Sigmoid colon (tissue), 7 donors: Measurements from ENCODE around the gene DDOST. TPM values are rescaled to one million over a fixed set of nuclear protein-coding genes. Genes with fewer than 3 reads are reported as not detected.

ENCODE experiments used
- DNase-seq: peaks from one replicate; pipeline ENCODE4 v3.0.0-alpha.2; 2019
- H3K27ac ChIP-seq, 4 donors: fragments of 200-600 bp; sonication (generic); one replicate each; pipeline ENCODE4 v1.5.1; 2016 to 2019; ENCODE audit warnings: mild to moderate bottlenecking in 1 of 4
- H3K27me3 ChIP-seq, 3 donors: fragments of 200-600 bp; sonication (generic); one replicate each; pipeline ENCODE4 v1.5.1; 2019; ENCODE audit warnings: mild to moderate bottlenecking in 1 of 3
- H3K36me3 ChIP-seq, 4 donors: fragments of 200-600 bp; sonication (generic); one replicate each; pipeline ENCODE4 v1.5.1; 2016 to 2019
- H3K4me1 ChIP-seq, 4 donors: fragments of 200-600 bp; sonication (generic); one replicate each; pipeline ENCODE4 v1.5.1; 2017 to 2019
- H3K4me3 ChIP-seq, 4 donors: fragments of 200-600 bp; sonication (generic); one replicate each; pipeline ENCODE4 v1.5.1; 2017 to 2019; ENCODE audit warnings: mild to moderate bottlenecking in 2 of 4, moderate library complexity in 1 of 4
- H3K9me3 ChIP-seq, 4 donors: fragments of 200-600 bp in 3 of 4; sonication (generic) in 3 of 4; one replicate each; pipeline versions ENCODE4 v1.5.1 to v1.6.1; 2013 to 2019
- CTCF ChIP-seq, 4 experiments: fragments of 450-650 bp in 3 of 4; fragments of 200-600 bp in 1 of 4; IDR thresholded peaks; one replicate each; pipeline ENCODE4 v1.5.1; 2016 to 2019; ENCODE audit warnings: antibody characterized with exemption in 4 of 4, mild to moderate bottlenecking in 3 of 4, moderate library complexity in 2 of 4
- EP300 ChIP-seq, 4 donors: sonication (generic); formaldehyde crosslinking; IDR thresholded peaks; one replicate each; pipeline ENCODE4 v1.6.1; 2017; ENCODE audit warnings: antibody characterized with exemption in 4 of 4
- POLR2A ChIP-seq, 2 donors: fragments of 450-650 bp; IDR thresholded peaks; one replicate each; pipeline ENCODE4 v1.6.1; 2016; ENCODE audit warnings: antibody characterized with exemption in 2 of 2, mild to moderate bottlenecking in 2 of 2, moderate library complexity in 2 of 2
- POLR2AphosphoS5 ChIP-seq, 4 donors: sonication (generic); formaldehyde crosslinking; IDR thresholded peaks; one replicate each; pipeline ENCODE4 v1.6.1; 2017; ENCODE audit warnings: antibody characterized with exemption in 4 of 4
- WGBS, 2 donors: extraction: QIAGEN DNeasy Blood & Tissue Kit; methylation state at CpG; one replicate each; pipeline ENCODE4 v1.1.7; 2013; 5-methylcytosine and 5-hydroxymethylcytosine counted together
- intact Hi-C: fragments of 100-400 bp; cut with DNase I; formaldehyde crosslinking; loops from one replicate; pipeline ENCODE4 v1.15.1; 2023
- polyA plus RNA-seq, 3 donors: library from polyadenylated mRNA; stranded (reverse); fragments of 200-250 nt; gene quantifications; one replicate each; pipeline ENCODE4 v1.2.3, GENCODE V29; 2013
- total RNA-seq, 4 donors: library from RNA; depleted of rRNA; stranded (reverse); fragments of >200 nt; gene quantifications; one replicate each; pipeline ENCODE4 v1.1.0, GENCODE V29; 2016
- donor health status: healthy with polysubstance abuse.
- donor health status: Bipolar disorder and iron deficiency.
- donor health status: healthy.

The DDOST gene
- total and polyA plus RNA-seq, 7 donors = 61.3 to 243 (median 88.5) TPM

GRCh38 chr1:20603504-20604464 lies 57.4 kb downstream of the DDOST start:
- TF ChIP-seq POLR2AphosphoS5 (IDR thresholded peaks at IDR 0.05) (no peak), EP300 (IDR thresholded peaks at IDR 0.05) (no peak), POLR2A (IDR thresholded peaks at IDR 0.05) (no peak), CTCF (IDR thresholded peaks at IDR 0.05) (no peak)
- Histone ChIP-seq H3K4me3 (no peak overlapping the region), H3K4me1 (no peaks in the 10 kb centered on the region), H3K27ac (no peak overlapping the region), H3K9me3 (no peaks in the 10 kb centered on the region), H3K36me3 (no peaks in the 10 kb centered on the region), H3K27me3 (no peaks in the 10 kb centered on the region)
- DNase-seq = no peak
- intact Hi-C loops = no loop called here
- 86 to 88% methylated on average over 9 of the region's 9 CpGs for WGBS, 2 donors

- Histone ChIP-seq H3K27ac (no peak overlapping the region), H3K4me1 (no peaks in the 10 kb centered on the region), H3K4me3 (no peak overlapping the region), H3K27me3 (no peaks in the 10 kb centered on the region), H3K36me3 (no peaks in the 10 kb centered on the region), H3K9me3 (no peaks in the 10 kb centered on the region)
- no peak for TF ChIP-seq POLR2A (IDR thresholded peaks at IDR 0.05)
- TF ChIP-seq CTCF (IDR thresholded peaks at IDR 0.05) = no peak
- no peak for TF ChIP-seq EP300 (IDR thresholded peaks at IDR 0.05)
- no peak for TF ChIP-seq POLR2AphosphoS5 (IDR thresholded peaks at IDR 0.05)
- 91 to 95% methylated on average over 4 of the region's 4 CpGs for WGBS, 2 donors
- DNase-seq = no peak
- intact Hi-C loops = no loop called here
Measured at GRCh38 chr1:20602851-20603450, 58.2 kb downstream of the DDOST start.

Other genes with a start within 250 kb of the DDOST start
- gene CAMK2N1, start 175.2 kb downstream of the DDOST start, total RNA-seq = 10 to 100 TPM; 18.3 to 31.9 (median 28.0) TPM
- 100 to 1,000 TPM in 2 of 3 donors, 10 to 100 TPM in 1; 43.9 to 247 (median 231) TPM for gene CAMK2N1, start 175.2 kb downstream of the DDOST start, polyA plus RNA-seq
- gene MUL1, start 153.2 kb downstream of the DDOST start, total RNA-seq = 10 to 100 TPM; 26.8 to 34.1 (median 32.6) TPM
- gene MUL1, start 153.2 kb downstream of the DDOST start, polyA plus RNA-seq = 10 to 100 TPM in 1 of 3 donors, 1 to 10 TPM in 2; 4.8 to 30.3 (median 9.2) TPM
- gene FAM43B, start 108.8 kb downstream of the DDOST start, total RNA-seq = 1 to 10 TPM in 3 of 4 donors, under 1 TPM in 1; 0.81 to 1.7 (median 1.5) TPM
- under 1 TPM in 2 of 3 donors, not detected in 1; 0.23 to 0.29 TPM for gene FAM43B, start 108.8 kb downstream of the DDOST start, polyA plus RNA-seq
- gene CDA, start 72.3 kb downstream of the DDOST start, total RNA-seq = 1 to 10 TPM; 1.3 to 4.3 (median 2.5) TPM
- 100 to 1,000 TPM in 1 of 3 donors, 10 to 100 TPM in 2; 61.6 to 272 (median 82.9) TPM for gene CDA, start 72.3 kb downstream of the DDOST start, polyA plus RNA-seq
- gene PINK1, start 27.9 kb downstream of the DDOST start, total RNA-seq = 100 to 1,000 TPM; 137 to 179 (median 161) TPM
- 100 to 1,000 TPM in 2 of 3 donors, 10 to 100 TPM in 1; 60.1 to 149 (median 144) TPM for gene PINK1, start 27.9 kb downstream of the DDOST start, polyA plus RNA-seq
- 1 to 10 TPM in 3 of 4 donors, under 1 TPM in 1; 0.54 to 2.2 (median 1.5) TPM for gene KIF17, start 56.6 kb upstream of the DDOST start, total RNA-seq
- gene KIF17, start 56.6 kb upstream of the DDOST start, polyA plus RNA-seq = 1 to 10 TPM in 2 of 3 donors, under 1 TPM in 1; 0.69 to 2.4 (median 1.3) TPM
- gene SH2D5, start 71.3 kb upstream of the DDOST start, total RNA-seq = under 1 TPM in 3 of 4 donors, not detected in 1; 0.14 to 0.55 (median 0.36) TPM
- under 1 TPM in 2 of 3 donors, not detected in 1; under 0.01 to 0.09 TPM for gene SH2D5, start 71.3 kb upstream of the DDOST start, polyA plus RNA-seq
- 100 to 1,000 TPM; 158 to 269 (median 200) TPM for gene HP1BP3, start 125.9 kb upstream of the DDOST start, total RNA-seq
- gene HP1BP3, start 125.9 kb upstream of the DDOST start, polyA plus RNA-seq = 100 to 1,000 TPM in 1 of 3 donors, 10 to 100 TPM in 2; 54.6 to 117 (median 91.3) TPM